Type B pancreatic cell (in vitro differentiated cells): ENCODE data around the gene CLSTN3. TPM values are rescaled to one million over a fixed set of nuclear protein-coding genes. Genes with fewer than 3 reads are reported as not detected.
A peak's percentile ranks its signal among the peaks of the same experiment; 100 is the strongest.

Source experiments
- DNase-seq: peaks from one replicate; pipeline ENCODE4 v3.0.0; 2021; ENCODE audit warnings: mixed read lengths; ENCODE audit not compliant: unreplicated experiment; ENCODE audit errors: extremely low spot score
- H3K27ac Mint-ChIP-seq: 2 replicates; pipeline ENCODE4 v1.8.0; 2021; ENCODE audit warnings: mild to moderate bottlenecking, mixed read lengths
- H3K27me3 Mint-ChIP-seq: 2 replicates; pipeline ENCODE4 v1.8.0; 2021; ENCODE audit warnings: mixed read lengths
- H3K36me3 Mint-ChIP-seq: 2 replicates; pipeline ENCODE4 v1.8.0; 2021; ENCODE audit warnings: mixed read lengths
- H3K4me1 Mint-ChIP-seq: one replicate; pipeline ENCODE4 v1.8.0; 2021; ENCODE audit warnings: mixed read lengths; ENCODE audit not compliant: unreplicated experiment
- H3K4me3 Mint-ChIP-seq: 2 replicates; pipeline ENCODE4 v1.8.0; 2021; ENCODE audit warnings: mild to moderate bottlenecking, mixed read lengths
- H3K9me3 Mint-ChIP-seq: 2 replicates; pipeline ENCODE4 v1.8.0; 2021; ENCODE audit warnings: mixed read lengths
- total RNA-seq: library from RNA; stranded (reverse); gene quantifications from 2 replicates; pipeline ENCODE4 v1.2.1, GENCODE V29; 2021; ENCODE audit warnings: low replicate concordance
- TF ChIP-seq, protein P1 (sequence below): fragments of 200-600 bp; sonication (generic); conservative IDR thresholded peaks from 2 replicates; pipeline ENCODE4 v1.5.0; 2021; ENCODE audit warnings: antibody characterized with exemption, mild to moderate bottlenecking

Gene CLSTN3
- total RNA-seq, 1 donor from 2014 or later = 51.6 TPM

DNA sequence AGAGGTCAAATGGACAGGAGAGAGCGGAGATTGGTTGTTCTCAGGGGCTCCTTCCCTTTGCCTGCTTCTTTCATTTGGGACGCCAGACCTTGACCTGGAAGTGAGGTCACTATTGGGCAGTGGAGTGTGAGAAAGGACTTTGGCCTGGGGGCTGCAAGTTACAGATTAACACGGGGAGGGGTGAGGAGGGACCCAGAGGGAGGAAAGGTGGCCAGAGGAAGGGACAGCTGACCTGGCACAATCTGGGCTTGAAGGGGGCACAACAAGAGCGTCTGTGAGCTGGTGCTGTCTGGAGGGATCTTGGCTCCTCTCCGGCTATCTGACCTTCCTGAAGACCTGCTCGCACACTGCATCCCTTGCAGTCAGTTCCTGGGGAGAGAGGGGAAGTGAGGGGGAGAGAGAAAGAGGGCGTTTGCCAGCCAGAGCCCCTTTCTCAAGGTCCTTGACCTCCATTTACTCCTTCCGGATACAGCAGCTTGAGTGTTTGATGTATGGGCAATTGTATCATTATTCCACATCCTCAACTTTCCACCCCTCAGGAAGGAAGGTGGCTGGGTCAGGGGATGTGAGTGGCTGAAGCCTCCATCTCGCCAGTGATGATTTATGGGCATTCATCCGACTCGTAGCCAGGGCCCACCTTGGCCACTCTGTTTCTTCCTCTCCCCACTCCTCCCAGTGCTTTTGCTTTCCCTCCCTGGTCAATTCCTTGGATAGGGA lies 6.2 kb upstream of the CLSTN3 start:
- Mint-ChIP-seq H3K9me3 (no peaks in the 10 kb centered on the region), H3K27ac (peak overlapping the region; percentile 32), H3K36me3 (peaks cover 3% of the 10 kb centered on the region), H3K27me3 (peaks cover 7% of the 10 kb centered on the region), H3K4me3 (peak overlapping the region; percentile 52), H3K4me1 (peaks cover 17% of the 10 kb centered on the region)
- DNase-seq = no peak
- TF ChIP-seq, protein P1, sequence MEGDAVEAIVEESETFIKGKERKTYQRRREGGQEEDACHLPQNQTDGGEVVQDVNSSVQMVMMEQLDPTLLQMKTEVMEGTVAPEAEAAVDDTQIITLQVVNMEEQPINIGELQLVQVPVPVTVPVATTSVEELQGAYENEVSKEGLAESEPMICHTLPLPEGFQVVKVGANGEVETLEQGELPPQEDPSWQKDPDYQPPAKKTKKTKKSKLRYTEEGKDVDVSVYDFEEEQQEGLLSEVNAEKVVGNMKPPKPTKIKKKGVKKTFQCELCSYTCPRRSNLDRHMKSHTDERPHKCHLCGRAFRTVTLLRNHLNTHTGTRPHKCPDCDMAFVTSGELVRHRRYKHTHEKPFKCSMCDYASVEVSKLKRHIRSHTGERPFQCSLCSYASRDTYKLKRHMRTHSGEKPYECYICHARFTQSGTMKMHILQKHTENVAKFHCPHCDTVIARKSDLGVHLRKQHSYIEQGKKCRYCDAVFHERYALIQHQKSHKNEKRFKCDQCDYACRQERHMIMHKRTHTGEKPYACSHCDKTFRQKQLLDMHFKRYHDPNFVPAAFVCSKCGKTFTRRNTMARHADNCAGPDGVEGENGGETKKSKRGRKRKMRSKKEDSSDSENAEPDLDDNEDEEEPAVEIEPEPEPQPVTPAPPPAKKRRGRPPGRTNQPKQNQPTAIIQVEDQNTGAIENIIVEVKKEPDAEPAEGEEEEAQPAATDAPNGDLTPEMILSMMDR = no peak

DNA sequence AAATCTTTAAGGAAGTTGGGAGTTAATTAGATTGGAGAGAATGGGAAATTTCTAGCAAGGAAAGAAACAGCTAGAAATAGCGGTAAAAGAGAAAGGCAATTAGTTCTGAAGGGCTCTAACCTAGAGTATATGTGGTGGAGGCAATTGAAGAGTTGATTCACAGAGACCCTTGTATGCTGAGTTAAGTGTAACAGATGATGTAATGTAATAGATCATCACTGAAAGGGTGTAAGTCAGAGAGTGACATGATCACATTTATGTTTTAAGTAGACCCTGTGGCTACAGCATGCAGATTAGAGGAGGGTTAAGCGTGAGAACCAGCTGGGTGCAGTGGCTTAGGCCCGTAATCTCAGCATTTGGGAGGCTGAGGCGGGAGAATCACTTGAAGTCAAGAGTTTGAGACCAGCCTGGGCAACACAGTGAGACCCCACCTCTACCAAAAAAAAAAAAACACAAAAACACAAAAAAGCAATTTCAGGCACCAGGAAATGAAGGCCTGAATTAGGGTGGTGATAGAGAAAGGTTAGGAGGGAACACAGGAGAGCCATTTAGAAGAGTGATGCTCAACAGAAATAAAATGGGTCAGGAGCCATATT lies 4.4 kb upstream of the CLSTN3 start:
- H3K27me3 Mint-ChIP-seq = peaks cover 7% of the 10 kb centered on the region
- H3K9me3 Mint-ChIP-seq = no peaks in the 10 kb centered on the region
- peaks cover 3% of the 10 kb centered on the region for H3K36me3 Mint-ChIP-seq
- H3K4me1 Mint-ChIP-seq = peaks cover 17% of the 10 kb centered on the region
- no peak overlapping the region for H3K4me3 Mint-ChIP-seq
- peak overlapping the region; percentile 17 for H3K27ac Mint-ChIP-seq
- TF ChIP-seq, protein P1 = no peak
- no peak for DNase-seq

DNA sequence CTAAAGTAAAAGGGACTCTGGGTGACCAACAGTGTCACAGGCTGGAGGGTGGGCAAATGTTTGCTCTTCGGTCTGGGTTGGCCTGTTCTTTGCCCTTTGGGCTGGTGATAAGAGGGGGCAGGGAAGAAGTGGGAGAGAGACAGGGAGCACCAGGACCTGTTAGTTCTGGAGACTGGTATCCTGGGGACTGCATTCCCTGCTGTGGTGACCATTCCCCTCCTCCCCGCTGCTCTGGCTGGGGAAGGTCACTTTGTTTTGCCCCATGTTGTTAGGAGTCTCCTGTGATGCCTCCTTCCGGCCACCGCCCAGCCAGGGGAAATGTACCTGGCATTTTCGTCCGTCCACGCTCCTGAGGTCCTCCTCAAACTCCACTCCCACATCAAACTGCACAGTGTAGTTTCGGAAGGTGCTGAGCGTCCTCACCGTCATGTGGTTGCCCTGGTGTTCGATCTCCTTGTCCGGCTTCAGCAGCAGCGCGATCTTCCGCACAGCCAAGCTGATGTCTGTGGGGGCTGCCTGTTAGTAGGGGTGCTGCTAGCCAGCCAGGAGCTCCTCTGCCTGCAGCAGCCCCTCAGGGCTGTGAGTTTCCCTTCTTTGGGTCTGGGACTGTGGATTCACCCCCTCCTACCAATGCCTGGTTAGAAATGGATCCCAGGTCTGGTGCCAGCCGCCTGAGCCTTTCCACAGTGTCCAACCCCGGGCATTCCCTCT lies 2.1 kb upstream of the CLSTN3 start:
- TF ChIP-seq, protein P1 = no peak
- DNase-seq = no peak
- H3K27ac Mint-ChIP-seq = peak overlapping the region; percentile 91
- peaks cover 31% of the 10 kb centered on the region for H3K4me1 Mint-ChIP-seq
- H3K4me3 Mint-ChIP-seq = peak overlapping the region; percentile 92
- peaks cover 11% of the 10 kb centered on the region for H3K27me3 Mint-ChIP-seq
- H3K36me3 Mint-ChIP-seq = peaks cover 9% of the 10 kb centered on the region
- no peaks in the 10 kb centered on the region for H3K9me3 Mint-ChIP-seq

DNA sequence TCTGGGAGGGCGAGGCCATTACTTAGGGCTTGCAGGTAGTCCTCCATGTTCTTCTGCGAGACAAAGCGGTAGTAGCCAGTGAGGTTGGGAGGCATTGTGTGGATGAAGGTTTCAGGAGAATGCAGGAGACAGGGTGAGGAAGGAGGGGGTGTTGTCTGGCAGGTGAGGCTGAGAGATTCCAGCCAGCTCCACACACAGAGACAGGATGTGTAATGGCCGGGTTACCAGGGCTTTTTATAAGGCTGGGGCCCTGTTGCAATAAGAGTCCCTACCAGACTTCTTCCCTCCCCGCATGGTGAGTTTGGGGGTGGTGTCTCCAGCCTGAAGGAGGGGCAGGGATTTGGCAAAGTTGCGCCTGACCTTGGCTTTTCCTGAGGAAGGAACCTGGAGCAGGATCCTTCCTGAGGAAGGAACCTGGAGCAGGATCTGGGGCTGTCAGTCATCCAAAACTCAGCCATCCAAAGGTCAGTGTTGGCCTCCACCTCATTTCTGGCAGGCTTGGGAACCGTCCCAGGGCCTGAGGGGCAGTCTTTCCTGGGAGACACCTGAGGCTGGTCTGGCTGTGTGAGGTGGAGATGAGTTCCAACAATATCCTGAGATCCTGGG lies 1.4 kb upstream of the CLSTN3 start, which contains the start of gene RBP5:
RBP5 (minus strand) TSS at position 209 of the 606 bp plus-strand sequence; CDS start at position 95, 114 bp downstream.
- H3K36me3 Mint-ChIP-seq = peaks cover 10% of the 10 kb centered on the region
- H3K9me3 Mint-ChIP-seq = no peaks in the 10 kb centered on the region
- H3K27me3 Mint-ChIP-seq = peaks cover 11% of the 10 kb centered on the region
- H3K27ac Mint-ChIP-seq = peak within 1 kb of the TSS; percentile 91
- H3K4me3 Mint-ChIP-seq = peak within 1 kb of the TSS; percentile 92
- DNase-seq = no peak
- TF ChIP-seq, protein P1 = no peak
- H3K4me1 Mint-ChIP-seq = peaks cover 24% of the 10 kb centered on the region

DNA sequence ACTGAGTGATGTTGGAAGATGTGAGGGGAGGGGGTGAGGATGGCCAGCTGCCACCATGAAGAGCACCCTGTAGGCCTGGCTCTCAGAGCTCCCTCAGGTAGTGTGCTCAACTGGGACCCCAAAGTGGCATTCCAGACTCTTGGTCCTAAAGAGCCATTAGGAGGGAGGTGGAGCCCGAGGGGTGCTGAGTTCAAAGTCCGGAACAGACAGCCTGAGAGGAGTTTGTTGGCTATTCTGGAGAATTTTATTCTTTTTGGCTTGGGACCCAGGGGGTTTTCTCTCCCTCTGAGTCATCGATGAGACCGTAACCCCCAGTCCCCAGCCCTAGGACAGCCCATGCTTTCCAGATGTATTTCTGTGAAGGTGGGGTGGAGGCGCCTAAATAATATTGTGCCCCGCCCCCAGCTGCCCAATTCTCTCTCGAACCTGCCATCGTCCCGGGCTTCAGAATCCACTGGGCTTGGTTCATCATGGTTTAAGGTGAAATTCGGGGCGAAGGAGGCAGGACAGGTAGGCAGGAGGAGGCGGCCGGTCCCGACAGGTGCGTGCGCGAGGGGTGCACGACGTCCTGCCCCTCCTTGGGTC lies 792 bp upstream of the CLSTN3 start:
- no peak for DNase-seq
- Mint-ChIP-seq H3K4me1 (peaks cover 18% of the 10 kb centered on the region), H3K9me3 (no peaks in the 10 kb centered on the region), H3K4me3 (peak overlapping the region; percentile 92), H3K36me3 (peaks cover 14% of the 10 kb centered on the region), H3K27ac (peak overlapping the region; percentile 91), H3K27me3 (peaks cover 11% of the 10 kb centered on the region)
- TF ChIP-seq, protein P1 = no peak
